ENCODE measurements around the gene CUBN.

CUBN gene

DNA sequence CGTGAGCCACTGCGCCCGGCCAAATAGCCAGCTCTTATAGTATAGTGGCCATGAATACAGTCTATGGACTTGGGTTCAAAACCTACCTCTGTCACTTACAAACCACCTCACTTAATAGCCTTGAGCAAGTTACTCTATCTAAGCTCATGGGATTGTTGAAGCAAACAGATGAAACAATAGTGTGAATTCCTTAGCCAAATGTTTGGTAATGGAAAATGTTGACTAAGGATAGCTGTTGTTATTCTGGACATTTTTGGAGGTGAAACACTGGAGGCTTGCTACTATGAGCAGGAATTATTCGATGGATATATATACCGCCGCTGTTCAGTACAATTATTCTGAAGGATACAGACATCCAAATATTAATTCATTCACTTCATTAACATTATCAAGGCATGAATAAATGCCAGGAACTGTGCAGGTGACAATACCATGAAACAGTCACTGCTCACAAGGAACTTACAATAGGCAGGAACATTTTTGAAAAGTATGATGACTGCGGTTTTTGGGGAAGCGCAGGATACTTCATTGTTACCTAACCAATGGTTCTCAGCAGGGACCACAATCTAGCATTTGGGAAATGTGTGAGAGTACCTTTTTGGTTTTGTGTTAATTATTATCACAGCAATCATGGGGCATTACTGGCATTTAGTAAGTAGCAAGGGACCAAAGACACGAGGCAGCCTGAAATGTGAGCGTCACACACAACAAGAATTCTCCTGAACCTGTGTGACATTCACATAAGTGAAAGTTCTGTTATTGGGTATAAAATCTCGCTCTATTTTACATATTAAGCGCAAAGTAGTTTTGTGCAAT, 55.7 kb downstream of the CUBN start:
- no peak overlapping the region for H3K27ac ChIP-seq
- TF ChIP-seq, protein P1, sequence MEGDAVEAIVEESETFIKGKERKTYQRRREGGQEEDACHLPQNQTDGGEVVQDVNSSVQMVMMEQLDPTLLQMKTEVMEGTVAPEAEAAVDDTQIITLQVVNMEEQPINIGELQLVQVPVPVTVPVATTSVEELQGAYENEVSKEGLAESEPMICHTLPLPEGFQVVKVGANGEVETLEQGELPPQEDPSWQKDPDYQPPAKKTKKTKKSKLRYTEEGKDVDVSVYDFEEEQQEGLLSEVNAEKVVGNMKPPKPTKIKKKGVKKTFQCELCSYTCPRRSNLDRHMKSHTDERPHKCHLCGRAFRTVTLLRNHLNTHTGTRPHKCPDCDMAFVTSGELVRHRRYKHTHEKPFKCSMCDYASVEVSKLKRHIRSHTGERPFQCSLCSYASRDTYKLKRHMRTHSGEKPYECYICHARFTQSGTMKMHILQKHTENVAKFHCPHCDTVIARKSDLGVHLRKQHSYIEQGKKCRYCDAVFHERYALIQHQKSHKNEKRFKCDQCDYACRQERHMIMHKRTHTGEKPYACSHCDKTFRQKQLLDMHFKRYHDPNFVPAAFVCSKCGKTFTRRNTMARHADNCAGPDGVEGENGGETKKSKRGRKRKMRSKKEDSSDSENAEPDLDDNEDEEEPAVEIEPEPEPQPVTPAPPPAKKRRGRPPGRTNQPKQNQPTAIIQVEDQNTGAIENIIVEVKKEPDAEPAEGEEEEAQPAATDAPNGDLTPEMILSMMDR (conservative IDR thresholded peaks at IDR 0.05): no peak

DNA sequence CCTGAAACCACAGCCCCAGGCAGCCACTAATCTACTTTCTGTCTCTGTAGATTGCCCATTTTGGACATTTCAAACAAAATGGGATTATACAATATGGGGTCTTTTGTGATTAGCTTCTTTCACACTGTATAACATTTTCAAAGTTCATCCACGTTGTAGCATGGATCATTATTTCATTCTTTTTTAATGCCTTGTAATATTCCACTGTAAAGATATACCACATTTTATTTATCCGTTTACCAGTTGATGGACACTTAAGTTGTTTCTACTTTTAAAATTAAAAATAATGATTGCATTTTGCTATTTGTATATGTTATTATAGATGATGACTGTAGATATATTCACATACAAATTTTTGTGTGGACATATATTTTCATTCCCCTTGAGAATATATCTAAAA, 60.7 kb downstream of the CUBN start:
- H3K27ac ChIP-seq: no peak overlapping the region
- TF ChIP-seq, protein P1 (conservative IDR thresholded peaks at IDR 0.05): no peak

DNA sequence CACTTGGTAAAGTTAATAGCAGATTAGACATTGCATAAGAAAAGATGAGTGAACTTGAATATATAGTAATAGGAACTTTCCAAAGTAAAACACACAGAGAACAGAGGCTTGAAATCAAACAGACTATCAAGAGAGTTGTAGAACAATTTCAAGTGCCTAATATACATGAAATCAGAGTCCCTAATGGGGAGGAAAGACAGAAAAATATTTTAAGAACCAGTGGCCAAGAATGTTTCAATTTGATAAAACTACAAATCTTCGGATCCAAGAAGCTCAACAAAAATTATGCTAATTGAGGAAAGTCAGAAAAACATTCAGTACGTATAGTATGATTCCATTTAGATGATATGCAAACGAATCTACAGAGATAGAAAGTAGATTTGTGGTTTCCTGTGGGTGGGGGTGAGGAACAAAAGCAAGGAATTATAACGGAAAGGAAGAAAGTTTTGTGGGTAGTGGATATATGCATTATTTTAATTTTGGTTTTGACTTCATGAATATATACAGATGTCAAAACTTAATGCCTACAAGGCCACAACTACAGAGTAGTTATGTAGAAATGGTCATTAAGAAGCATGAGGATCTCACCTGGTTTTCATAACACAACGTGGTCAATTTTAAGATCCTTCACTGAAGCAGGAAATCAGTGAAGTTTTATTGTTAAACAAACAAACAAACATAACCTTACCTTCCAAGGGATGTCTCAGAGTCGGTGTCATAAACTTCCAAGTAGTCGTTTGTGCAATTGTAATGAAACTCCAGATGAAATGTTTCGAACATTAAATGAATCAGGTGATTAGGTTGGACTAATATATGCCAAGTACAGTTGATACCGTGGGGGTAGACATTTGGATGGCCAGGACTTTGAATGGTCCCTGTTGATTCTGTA, 62.0 kb downstream of the CUBN start:
- H3K27ac ChIP-seq: no peak overlapping the region
- TF ChIP-seq, protein P1 (conservative IDR thresholded peaks at IDR 0.05): no peak

DNA sequence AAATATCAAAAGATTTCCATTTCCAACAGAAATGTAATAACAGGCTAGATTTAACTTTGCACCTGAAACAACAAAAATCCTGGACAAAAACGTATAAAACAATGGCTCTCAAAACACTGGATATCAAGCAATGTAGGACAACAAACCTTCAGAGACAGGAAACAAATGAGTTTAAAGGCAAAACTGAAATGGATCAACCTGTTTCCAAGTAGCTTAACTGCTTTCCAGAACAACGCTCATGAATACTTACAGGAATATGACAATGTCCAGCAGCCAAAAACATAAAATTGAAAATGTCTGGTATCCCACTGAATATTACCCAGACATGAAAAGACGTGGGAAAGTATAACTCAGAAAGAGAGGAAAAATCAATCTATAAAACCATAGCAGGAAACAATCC, 62.8 kb downstream of the CUBN start:
- TF ChIP-seq, protein P1 (conservative IDR thresholded peaks at IDR 0.05): no peak
- H3K27ac ChIP-seq: no peak overlapping the region

DNA sequence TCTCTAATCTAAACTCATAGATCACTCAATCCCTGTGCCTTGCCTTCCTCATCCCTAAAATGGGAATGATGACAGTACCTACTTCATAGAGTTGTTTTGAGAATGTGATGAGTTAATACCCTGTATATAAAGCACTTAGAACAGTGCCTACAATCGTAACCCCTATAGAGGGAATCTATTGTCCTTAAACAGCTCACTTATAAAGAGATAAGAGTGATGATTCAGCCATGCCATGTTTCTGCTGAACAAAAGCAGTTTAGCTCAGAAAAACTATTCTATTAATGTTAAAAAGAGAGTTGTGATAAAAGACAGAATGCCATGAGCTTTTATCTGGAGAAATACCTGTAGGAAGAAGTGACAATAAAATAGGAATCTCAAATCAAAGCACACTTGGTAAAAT, 63.6 kb downstream of the CUBN start:
- H3K27ac ChIP-seq: no peak overlapping the region
- TF ChIP-seq, protein P1 (conservative IDR thresholded peaks at IDR 0.05): no peak

DNA sequence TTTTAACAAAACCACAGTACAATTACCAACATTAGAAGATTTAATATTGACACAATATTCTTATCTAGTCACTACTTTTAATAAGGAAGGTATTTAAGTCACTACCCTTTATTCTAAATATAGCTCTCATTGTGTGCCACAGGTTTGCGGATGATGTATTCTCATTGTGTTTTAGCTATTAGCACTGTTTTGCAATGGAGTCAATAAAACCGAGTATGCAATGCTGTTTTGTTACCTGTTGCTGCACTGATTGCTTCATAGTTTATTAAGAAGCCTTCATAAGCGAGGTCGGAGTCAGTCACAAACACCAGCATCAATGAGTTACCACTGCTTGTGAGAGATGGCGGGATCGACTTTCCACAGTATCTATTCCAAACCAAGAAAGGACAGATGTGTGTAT, 64.3 kb downstream of the CUBN start:
- no peak overlapping the region for H3K27ac ChIP-seq
- TF ChIP-seq, protein P1 (conservative IDR thresholded peaks at IDR 0.05): no peak

DNA sequence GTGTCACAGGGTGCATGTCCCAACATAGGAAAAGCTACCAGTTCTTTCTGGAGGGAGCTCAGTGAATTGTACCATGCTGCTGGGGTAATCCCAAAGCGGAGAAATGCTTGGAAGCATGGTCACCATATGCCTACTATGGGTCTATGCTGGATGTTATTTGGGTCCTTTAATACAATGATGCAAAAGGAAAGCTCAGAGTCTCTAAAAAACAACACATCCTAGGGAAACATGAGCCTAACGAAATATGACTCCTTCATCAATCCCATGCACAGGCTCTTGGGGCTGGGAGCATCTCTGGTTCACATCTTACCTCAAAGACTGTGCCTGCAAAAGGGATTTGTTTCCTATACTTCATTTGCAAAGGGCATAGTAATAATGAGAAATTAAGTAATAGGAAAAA, 65.2 kb downstream of the CUBN start:
- TF ChIP-seq, protein P1 (conservative IDR thresholded peaks at IDR 0.05): no peak
- no peak overlapping the region for H3K27ac ChIP-seq
